GM19467 (cell line): ENCODE measurements around the gene TRAPPC8.
"Not testable (repeated sequence)": the region's sequence is repeated elsewhere in the genome, so short reads cannot be mapped to it uniquely, and the experiment has no call there.

ENCODE experiments used
- ATAC-seq: cut with Tn5 transposase; IDR thresholded peaks from one replicate; pipeline ENCODE4 v1.9.1; 2021; ENCODE audit warnings: mild to moderate bottlenecking, moderate library complexity; ENCODE audit not compliant: unreplicated experiment

TRAPPC8 gene

DNA sequence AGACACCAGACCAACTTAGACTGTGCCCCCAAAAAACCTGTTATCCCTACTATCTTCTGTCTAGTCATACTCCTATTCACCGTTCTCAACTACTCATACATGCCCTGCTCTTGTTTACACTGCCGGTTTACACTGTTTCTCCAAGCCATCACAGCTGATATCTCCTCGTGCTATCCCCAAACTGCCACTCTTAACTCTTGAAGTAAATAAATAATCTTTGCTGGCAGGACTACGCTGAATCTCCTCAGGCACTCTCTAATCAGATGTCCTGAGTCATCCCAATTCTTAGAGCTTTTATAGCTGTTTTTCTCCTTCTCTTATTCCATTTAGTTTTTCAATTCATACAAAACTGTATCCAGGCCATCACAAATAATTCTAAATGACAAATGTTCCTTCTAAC lies 133.9 kb downstream of the TRAPPC8 start:
- ATAC-seq = not testable (repeated sequence)

DNA sequence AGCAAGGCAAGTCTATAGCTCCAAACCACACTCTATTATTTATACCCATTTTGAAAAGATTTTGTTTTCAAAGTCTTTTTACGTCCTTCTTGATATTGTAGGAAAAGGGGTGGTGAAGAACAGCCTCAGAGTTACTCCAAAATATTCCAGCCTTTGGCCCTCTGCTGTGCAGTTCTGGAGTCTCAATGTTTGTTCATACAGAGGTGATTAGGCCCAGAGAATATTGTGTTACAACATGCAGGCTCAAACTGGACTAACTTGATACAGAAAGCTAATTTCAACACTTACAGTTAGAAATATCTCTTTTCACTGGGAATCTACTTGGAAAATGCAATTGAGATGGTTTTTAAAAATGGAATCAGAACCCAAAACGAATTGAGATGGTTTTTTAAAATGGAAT lies 141.8 kb downstream of the TRAPPC8 start:
- ATAC-seq = no peak

DNA sequence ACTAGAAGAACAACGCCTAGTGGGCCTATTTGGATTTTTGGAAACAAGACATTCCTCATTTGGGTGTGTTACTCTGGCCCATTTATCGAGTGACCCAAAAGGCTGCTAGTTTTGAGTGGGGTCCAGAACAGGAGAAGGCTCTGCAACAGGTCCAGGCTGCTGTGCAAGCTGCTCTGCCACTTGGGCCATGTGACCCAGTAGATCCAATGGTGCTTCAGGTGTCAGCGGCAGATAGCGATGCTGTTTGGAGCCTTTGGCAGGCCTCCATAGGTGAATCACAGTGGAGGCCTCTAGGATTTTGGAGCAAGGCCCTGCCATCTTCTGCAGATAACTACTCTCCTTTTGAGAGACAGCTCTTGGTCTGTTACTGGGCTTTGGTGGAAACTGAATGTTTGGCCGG lies 143.7 kb downstream of the TRAPPC8 start:
- not testable (repeated sequence) for ATAC-seq

DNA sequence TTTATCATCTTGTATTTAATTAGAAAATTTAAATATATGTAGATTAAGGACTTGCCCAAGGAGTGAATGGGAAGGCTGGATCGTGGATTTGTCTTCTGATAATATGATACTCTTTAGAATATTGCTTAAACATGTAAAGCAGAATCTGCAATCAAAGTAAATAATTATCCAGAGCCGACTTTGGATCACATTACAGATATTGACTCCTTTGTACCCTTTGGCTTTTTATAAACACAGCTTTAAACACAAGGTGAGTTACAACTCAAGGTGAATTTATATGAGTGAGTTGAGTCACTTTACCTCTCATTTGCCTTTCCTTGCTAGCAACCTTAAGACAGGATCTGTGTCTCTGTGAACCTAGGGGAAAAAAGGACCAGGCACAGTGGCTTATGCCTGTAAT lies 144.5 kb downstream of the TRAPPC8 start:
- no peak for ATAC-seq

DNA sequence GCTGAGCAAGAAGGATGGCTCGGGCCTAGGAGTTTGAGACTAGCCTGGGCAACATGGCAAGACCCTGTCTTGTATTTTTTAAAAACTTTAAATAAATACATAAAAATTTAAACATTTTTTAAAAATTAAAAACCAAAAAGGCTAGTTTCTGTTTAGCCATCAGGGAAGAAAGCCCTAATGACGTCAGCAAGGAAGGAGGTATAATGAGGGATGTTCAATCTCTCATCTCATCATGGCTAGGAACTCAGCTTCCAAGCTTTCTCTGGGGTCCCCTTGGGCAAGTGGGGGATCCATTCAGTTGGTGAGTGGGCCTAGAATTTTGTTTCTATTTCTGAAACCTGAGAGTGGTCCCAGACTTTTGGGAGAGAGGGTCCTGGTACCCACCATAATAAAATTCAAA lies 147.2 kb downstream of the TRAPPC8 start:
- ATAC-seq = no peak

DNA sequence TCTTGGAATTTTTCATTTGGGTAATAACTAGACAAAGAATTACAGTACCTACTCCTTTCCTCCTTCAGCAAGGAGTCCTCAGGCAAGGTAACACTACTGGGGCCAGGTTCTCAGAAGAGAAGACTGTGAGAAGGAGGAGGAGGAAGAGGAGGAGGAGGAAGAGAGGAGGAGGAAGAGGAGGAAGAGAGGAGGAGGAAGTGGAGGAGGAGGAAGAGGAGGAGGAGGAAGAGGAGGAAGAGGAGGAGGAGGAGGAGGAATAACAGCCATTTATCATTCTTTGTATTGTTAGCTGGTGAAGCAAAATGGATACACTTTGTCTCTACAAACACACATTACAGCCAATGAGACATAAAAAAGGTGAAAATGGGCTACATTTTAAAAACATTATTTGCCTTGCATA lies 149.4 kb downstream of the TRAPPC8 start:
- no peak for ATAC-seq

DNA sequence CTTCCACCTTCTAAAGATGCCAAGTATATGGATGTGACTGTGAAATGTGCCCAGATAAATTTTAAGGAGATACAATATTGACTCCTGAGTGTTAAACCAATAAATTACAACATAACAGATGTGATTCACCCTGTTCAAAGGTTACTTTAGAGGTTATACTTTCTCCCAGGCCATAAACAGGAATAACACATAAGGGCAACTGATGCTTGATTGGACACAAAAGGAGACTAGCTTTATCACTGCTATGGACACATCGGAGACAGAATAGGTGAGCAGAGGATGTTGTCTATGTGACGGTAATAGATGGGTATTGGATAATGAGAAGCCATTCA lies 150.4 kb downstream of the TRAPPC8 start:
- no peak for ATAC-seq

DNA sequence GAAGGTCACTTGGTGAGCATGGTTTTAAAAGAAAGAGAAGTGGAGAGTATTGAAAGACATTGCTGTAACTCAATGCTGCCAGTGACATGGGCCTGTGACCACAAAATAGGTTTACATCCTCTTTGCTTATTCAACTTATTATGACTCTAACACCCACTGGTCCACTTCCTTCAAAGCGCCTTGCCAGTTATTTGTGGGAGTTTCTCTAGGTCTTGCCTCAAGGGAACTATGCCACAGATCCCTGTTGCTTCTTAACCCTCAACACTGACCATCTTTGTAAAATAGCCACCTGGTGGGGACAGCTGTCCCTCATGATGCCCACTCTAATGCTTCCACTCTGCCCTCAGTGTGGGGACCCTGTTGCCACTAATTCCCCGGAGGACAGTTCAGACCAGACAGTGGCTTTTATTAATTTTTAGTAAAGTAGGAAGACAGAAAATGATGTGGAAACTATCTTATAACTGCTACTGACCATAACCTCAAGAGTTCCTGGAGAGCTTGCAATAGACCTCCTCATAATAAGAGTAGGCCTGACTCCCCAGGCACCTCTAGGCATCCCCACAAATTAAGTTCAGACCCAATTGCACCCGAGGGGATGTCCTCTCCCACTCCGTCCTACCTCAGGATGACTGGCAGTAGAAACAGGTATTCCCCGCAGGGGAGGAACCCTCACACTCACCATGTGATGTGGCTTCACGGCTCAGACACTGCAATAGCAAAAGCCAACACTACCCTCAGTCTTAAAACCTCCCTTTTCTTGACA lies 150.9 kb downstream of the TRAPPC8 start:
- peak; percentile 96 for ATAC-seq

DNA sequence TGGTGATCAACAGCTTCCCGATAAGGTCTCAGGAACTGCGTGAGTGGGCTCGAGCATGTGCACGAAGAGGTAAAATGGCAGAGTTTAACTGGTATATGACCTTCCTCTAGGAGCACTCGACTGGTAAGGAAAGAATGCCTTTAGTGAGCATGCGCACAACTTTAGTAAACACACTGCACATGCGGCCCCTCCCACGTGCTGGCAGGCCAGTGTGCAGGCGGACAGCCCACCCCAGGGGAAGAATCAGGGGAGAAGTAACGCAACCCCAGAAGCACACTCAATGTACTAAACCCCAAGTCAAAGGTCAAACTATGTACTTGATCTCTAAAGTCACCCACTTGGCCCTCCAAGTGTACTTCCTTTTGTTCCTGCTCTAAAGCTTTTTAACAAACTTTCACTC lies 153.5 kb downstream of the TRAPPC8 start:
- no peak for ATAC-seq

DNA sequence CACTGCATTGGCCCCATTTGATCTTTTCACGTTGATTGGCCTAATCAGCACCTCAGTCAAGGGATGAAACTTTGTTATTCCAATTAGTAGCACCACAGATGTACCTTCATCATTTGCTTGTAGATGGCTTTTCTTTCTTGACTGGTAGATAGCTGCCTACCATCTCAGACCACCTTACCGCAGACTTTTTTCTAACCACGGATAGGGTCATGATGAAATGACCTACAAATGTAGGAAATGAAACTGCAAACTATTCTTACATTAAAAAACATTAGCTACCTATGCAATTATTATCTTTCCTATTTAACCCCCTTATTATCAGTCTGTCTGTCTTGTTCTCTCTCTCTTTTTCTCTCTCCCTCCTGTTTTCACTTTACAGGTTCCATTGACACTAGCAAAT lies 159.9 kb downstream of the TRAPPC8 start:
- no peak for ATAC-seq
